HG02943 (cell line): Measurements from ENCODE around the gene CST9L.

Experiments used
- ATAC-seq: cut with Tn5 transposase; IDR thresholded peaks from one replicate; pipeline ENCODE4 v1.9.1; 2021; ENCODE audit warnings: mild to moderate bottlenecking, low read depth, moderate library complexity; ENCODE audit not compliant: unreplicated experiment

The CST9L gene, protein sequence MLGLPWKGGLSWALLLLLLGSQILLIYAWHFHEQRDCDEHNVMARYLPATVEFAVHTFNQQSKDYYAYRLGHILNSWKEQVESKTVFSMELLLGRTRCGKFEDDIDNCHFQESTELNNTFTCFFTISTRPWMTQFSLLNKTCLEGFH

GRCh38 chr20:23568320-23568970 lies at the start of gene CST9L:
Gene CST9L (minus strand): TSS chr20:23568484. CDS start chr20:23568450, 34 bp downstream.
- ATAC-seq: no peak

DNA sequence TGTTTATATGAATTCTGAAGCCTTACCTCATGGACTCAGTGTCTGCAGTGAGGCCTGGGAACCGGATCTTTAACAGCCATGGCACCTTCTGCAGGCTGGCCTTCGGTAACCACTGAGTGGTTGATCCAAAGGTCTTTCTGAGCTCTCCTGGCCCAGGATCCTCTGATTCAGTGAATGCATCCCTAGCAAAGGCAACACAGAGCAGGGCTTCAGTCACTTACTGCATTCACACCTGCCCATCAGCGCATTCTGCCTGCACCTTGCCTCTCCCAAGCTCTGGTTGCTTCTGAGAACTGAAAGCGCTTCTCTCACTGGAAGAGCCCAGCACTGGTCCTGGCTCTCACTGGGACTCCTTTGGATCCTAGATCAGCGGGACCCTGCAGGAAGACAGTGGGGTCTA lies 45.9 kb upstream of the CST9L start:
- ATAC-seq: no peak

DNA sequence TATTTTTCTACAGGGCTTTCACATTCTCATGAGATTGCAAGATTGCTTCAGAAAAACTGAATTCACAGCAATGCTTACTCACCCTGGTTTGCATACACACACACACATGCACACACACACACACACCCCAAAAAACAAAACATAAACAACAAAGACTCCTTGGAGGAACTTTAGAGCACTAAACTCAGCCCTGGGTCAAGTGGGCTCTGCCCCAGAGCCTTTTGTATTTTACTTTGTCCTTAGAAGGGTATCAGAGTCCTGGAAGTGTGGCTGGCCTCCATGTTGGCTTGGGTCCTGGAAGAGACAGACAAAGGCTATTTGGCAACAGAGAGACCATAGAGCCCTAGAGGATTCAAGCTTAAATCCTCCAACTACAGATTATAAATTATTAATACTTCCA lies 45.4 kb upstream of the CST9L start:
- no peak for ATAC-seq

- no peak for ATAC-seq
Observed at GRCh38 chr20:23612396-23612795, 44.1 kb upstream of the CST9L start.

DNA sequence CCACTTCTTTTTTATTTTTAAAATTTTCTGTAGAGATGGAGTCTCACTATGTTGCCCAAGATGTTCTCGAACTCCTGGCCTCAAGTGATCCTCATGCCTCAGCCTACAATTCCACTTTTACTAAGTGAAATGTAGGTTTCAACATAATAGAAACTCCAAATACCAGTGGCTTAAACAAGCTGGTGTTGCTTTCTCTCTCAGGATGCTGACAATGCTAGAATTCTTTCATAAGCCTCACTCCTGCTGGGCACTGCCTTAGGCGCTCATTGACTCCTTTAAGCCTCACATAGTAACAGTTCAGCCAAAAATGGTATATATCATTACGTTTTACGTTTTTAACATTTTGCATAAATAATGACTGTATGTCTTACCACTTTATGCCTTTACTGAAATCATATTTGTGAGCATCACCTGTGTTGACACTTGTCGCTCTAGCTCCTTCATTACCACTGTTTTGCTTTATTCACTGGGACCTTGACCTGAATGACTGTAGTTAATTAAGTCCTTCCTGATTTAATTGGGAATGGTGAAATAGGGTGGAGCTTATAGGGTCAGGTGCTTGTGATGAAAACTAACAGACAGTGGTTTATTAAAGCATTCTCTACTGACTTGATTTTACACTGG lies 41.3 kb upstream of the CST9L start:
- ATAC-seq: no peak

- ATAC-seq: no peak
Observed at GRCh38 chr20:23608251-23608846, 40.1 kb upstream of the CST9L start.

DNA sequence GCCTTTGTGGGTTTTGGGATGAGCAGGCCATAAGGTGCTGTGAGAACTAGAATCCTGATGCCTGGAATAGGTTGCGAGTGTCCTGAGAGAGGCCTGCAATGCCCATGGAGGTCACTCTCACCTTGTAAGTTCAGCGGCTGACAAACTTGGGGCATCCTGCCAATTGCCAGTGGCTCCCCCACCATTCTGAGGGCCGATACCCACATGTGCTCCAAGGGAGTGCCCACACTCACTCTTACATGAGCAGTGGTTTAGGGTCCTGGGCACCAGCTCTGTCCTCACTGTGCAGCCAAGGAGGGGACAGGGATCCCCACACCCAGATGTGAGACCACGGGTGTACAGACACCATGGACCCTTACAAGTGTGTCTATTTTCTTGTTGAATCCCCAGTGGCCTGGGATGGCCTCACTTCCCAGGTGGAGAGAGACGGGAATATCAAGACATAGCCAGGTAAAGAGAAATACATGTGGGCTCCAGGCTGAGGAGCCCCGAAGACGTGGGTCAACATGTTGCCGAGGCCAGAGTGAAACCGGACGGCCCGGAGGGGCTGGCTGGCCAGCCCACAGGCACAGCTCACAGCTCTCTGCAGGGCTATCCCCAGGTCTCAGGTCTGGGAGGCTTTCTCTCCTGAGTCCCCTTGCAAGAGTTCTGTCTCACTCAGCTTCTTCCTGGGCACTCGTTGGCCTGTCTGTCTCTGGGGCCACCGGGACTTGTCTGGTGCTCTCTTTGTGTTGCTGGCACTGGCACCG lies 39.4 kb upstream of the CST9L start:
- ATAC-seq: no peak

DNA sequence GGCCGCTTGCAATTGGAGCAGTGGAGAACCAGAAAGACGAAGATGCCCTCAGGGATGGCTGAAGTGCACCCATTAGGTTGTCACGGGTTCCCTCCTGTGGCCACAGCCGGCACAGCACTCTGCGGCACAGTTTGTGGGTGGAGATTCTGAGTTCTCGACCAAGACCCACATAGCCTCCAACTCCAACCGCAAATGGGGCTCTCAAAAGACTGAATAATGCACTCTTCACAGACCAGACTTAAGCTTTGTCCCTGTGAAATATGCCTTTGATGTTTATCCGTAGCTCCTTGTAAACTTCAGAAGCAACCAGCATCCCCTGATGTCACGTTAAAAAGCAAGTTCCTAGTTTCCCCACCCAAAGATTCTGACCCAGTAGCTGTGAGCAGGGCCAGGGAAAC lies 38.4 kb upstream of the CST9L start:
- peak; percentile 72 for ATAC-seq

GRCh38 chr20:23605867-23606651 lies 37.8 kb upstream of the CST9L start, which contains the start of gene CST9:
Gene CST9 (minus strand): TSS chr20:23605917. CDS start chr20:23605864, 53 bp downstream.
- no peak for ATAC-seq

DNA sequence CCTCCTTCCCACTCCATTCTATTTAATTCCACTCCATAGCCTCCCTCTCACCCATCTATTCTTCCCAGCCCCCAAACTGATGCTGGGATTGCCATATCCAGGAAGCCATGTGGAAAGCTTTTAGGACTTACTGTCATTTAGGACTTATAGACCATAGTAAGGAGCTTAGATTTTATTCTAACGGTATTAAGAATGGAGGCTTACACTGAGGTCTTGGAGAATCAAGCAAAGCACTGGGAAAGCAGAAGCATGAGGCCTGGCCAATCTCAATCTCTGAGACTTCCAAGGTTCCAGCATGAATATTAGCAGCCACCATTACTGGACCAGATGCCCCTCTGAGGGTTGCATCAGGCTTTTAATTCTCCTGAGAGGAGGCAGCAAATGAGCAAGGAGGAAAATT lies 36.0 kb upstream of the CST9L start:
- ATAC-seq: no peak

- ATAC-seq: no peak
Observed at GRCh38 chr20:23603321-23603720, 35.0 kb upstream of the CST9L start.

DNA sequence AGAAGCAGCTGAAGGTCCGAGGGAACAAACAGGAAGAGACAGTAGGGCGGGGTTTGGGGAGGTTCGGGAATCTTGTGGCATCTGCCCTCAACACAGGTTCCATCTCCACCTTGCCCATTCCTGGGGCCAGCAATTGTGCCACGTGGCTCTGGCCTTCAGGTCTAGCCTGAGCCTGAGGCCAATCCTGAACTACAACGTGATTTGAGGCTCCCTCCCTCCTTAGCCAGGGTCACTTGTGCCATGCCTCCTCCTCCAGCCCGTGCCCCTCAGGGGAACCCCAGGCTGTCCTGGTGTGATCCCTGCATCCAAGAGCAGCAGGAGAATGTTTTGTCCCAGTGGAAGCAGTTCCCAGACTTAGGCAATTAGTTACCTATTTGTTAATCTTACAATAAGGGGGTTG lies 34.4 kb upstream of the CST9L start:
- ATAC-seq: no peak

DNA sequence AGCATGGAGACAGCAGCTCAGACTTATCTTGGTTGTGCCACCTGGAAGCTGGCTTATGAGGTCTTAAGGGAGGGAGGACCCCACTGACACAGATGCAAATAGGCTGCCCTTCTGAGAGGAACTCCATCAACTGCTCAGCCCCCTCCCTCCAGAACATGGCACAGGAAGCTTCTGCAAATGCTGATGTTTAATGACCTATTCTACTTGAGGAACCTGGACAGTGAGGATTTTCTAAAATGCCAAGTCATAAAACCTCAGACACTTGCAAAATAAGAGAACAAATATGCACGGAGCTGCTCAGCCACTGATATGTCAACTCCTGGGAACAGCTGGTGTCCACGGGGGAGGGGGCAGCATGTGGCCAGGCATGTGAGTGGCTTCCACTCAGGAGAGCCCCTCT lies 34.0 kb upstream of the CST9L start:
- no peak for ATAC-seq

GRCh38 chr20:23601715-23602114 lies 33.4 kb upstream of the CST9L start:
- no peak for ATAC-seq

DNA sequence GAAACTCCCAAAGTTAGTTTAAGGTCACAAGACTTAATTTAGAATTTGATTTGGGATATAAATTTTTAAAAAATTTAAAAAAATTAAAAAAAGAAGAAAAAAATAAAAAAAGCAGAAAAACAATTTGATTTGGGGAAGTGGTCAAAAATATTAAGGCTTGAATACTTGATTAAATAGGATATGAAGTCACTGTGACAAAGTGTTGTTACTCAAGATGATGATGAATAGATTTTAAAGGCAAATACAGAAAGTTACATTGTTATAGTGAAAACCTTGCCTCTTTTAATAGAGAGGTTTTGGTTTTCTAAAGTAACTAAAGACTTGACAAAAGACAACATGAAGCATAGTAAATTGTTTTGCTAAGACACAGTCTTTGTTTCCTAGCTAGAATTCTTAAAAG lies 30.2 kb upstream of the CST9L start:
- no peak for ATAC-seq

DNA sequence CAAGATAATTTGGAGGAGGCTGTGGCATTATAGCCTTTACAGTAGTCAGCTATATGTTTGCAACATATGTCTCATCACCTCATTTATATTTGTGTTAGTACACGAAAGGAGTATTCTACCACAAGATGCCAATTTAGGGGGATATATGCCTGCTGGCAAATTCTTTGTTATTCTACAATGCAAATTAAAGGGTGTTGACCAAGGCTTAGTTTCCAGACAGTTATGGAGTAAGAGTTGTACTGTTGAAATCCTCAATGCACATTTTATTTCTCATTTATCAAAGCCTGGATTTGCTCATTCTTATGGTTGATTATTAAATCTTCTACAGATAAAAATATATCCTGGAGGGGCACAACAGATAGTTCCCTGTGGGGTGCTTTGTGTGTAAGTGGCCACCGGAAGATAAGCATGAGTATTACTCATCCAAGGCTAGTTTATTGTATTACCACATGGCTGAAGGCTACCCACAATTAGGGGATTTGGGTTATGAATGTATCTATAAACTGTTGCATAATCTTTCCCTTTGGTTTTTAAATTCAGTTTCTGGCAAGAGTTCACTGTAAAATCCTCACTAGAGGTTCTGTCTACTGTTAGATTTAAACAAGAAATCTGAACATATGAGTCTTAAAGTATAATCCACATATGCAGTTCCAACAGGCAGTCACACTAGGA lies 28.4 kb upstream of the CST9L start:
- ATAC-seq: no peak

DNA sequence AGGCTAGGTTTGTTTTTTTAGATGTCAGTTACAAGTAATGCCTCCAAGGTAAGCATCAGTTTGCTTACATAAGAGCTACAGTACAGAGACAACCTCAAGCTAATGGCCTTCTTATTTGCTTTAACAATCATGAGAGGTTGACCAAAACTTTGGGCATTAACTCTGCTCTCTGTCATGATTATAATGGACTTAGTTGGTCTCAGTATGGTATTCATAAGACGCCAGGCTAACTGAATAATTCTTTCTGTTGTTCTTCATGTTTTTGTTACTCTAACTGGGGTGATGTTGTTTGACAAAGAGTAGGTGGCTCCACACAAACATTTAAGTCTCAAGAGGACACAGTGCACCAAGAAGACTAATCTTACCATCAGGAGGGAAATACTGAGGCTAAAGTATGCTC lies 27.7 kb upstream of the CST9L start:
- ATAC-seq: no peak

- no peak for ATAC-seq
Observed at GRCh38 chr20:23588434-23589403, 20.4 kb upstream of the CST9L start.

- ATAC-seq: no peak
Observed at GRCh38 chr20:23587631-23588030, 19.3 kb upstream of the CST9L start.
